H9 (cell line): Measurements from ENCODE around the gene LRIT1. TPM values are rescaled to one million over a fixed set of nuclear protein-coding genes. Genes with fewer than 3 reads are reported as not detected.

Experiments
- DNase-seq: peaks from one replicate; pipeline ENCODE4 v3.0.0-alpha.2; 2017
- H2AFZ ChIP-seq: one replicate; pipeline ENCODE4 v1.6.1; 2013; ENCODE audit warnings: mild to moderate bottlenecking, low read length, control low read depth, moderate library complexity
- H2AK5ac ChIP-seq: 2 replicates; pipeline ENCODE4 v1.6.1; 2013; ENCODE audit warnings: low read length, control low read depth, mixed read lengths; ENCODE audit not compliant: insufficient read length
- H2BK120ac ChIP-seq: one replicate; pipeline ENCODE4 v1.6.1; 2013; ENCODE audit warnings: low read depth, mild to moderate bottlenecking, low read length, control low read depth, inconsistent platforms; ENCODE audit not compliant: poor library complexity, severe bottlenecking
- H2BK12ac ChIP-seq: 2 replicates; pipeline ENCODE4 v1.6.1; 2013; ENCODE audit warnings: low read length, control low read depth, mixed read lengths, low read depth; ENCODE audit not compliant: insufficient read length
- H2BK15ac ChIP-seq: 2 replicates; pipeline ENCODE4 v1.6.1; 2013; ENCODE audit warnings: low read depth, low read length, control low read depth
- H2BK20ac ChIP-seq: one replicate; pipeline ENCODE4 v1.6.1; 2013; ENCODE audit warnings: low read depth, mild to moderate bottlenecking, low read length, control low read depth, inconsistent platforms; ENCODE audit not compliant: poor library complexity, severe bottlenecking
- H2BK5ac ChIP-seq: 2 replicates; pipeline ENCODE4 v1.6.1; 2013; ENCODE audit warnings: low read length, control low read depth, mixed read lengths; ENCODE audit not compliant: insufficient read length
- H3K14ac ChIP-seq: 2 replicates; pipeline ENCODE4 v1.6.1; 2013; ENCODE audit warnings: low read length, control low read depth; ENCODE audit not compliant: insufficient read depth
- H3K18ac ChIP-seq: 2 replicates; pipeline ENCODE4 v1.6.1; 2013; ENCODE audit warnings: low read depth, mild to moderate bottlenecking, mixed read lengths, low read length, control low read depth; ENCODE audit not compliant: insufficient read length
- H3K23ac ChIP-seq: 2 replicates; pipeline ENCODE4 v1.6.1; 2013; ENCODE audit warnings: low read length, control low read depth, mixed read lengths, low read depth; ENCODE audit not compliant: insufficient read length
- H3K23me2 ChIP-seq: 2 replicates; pipeline ENCODE4 v1.6.1; 2013; ENCODE audit warnings: low read depth, mild to moderate bottlenecking, mixed read lengths, low read length, control low read depth; ENCODE audit not compliant: insufficient read length, poor library complexity, severe bottlenecking
- H3K27ac ChIP-seq: 2 replicates; pipeline ENCODE4 v1.5.1; 2013; ENCODE audit warnings: low read length, control low read depth, mixed read lengths, low read depth; ENCODE audit not compliant: insufficient read length
- H3K27me3 ChIP-seq: 2 replicates; pipeline ENCODE4 v1.6.1; 2013; ENCODE audit warnings: low read length, control low read depth, inconsistent platforms; ENCODE audit not compliant: insufficient read depth
- H3K4ac ChIP-seq: 2 replicates; pipeline ENCODE4 v1.6.1; 2013; ENCODE audit warnings: low read depth, mild to moderate bottlenecking, control low read depth, inconsistent platforms, low read length, moderate library complexity
- H3K4me1 ChIP-seq: 2 replicates; pipeline ENCODE4 v1.6.1; 2013; ENCODE audit warnings: low read length, control low read depth, inconsistent platforms; ENCODE audit not compliant: insufficient read depth
- H3K4me2 ChIP-seq: 2 replicates; pipeline ENCODE4 v1.6.1; 2013; ENCODE audit warnings: low read length, control low read depth, mixed read lengths; ENCODE audit not compliant: insufficient read length, insufficient read depth
- H3K56ac ChIP-seq: 2 replicates; pipeline ENCODE4 v1.6.1; 2013; ENCODE audit warnings: low read depth, mild to moderate bottlenecking, mixed read lengths, low read length, control low read depth; ENCODE audit not compliant: insufficient read length
- H3K79me1 ChIP-seq: 2 replicates; pipeline ENCODE4 v1.6.1; 2013; ENCODE audit warnings: low read depth, mild to moderate bottlenecking, moderate library complexity, low read length, control low read depth, inconsistent platforms; ENCODE audit not compliant: insufficient read depth, poor library complexity, severe bottlenecking
- H3K79me2 ChIP-seq: 2 replicates; pipeline ENCODE4 v1.6.1; 2013; ENCODE audit warnings: low read length, control low read depth, inconsistent platforms; ENCODE audit not compliant: insufficient read depth
- H3K9ac ChIP-seq: 2 replicates; pipeline ENCODE4 v1.6.1; 2013; ENCODE audit warnings: low read length, control low read depth, mixed read lengths; ENCODE audit not compliant: insufficient read length; ENCODE audit errors: extremely low read depth
- H3K9me3 ChIP-seq: one replicate; pipeline ENCODE4 v1.6.1; 2013; ENCODE audit warnings: low read depth, low read length, inconsistent platforms; ENCODE audit not compliant: control insufficient read depth
- H3T11ph ChIP-seq: one replicate; pipeline ENCODE4 v1.6.1; 2013; ENCODE audit warnings: mild to moderate bottlenecking, low read length, control low read depth, inconsistent platforms
- H4K20me1 ChIP-seq: one replicate; pipeline ENCODE4 v1.6.1; 2013; ENCODE audit not compliant: control insufficient read depth, insufficient read length, insufficient read depth
- H4K5ac ChIP-seq: 2 replicates; pipeline ENCODE4 v1.6.1; 2013; ENCODE audit warnings: low read depth, mild to moderate bottlenecking, mixed read lengths, low read length, control low read depth; ENCODE audit not compliant: insufficient read length
- H4K8ac ChIP-seq: replicated peaks from 2 replicates; pipeline ENCODE4 v1.6.1; 2013; ENCODE audit warnings: low read length, control low read depth, mixed read lengths, low read depth; ENCODE audit not compliant: insufficient read length
- H4K91ac ChIP-seq: 2 replicates; pipeline ENCODE4 v1.6.1; 2013; ENCODE audit warnings: low read depth, mild to moderate bottlenecking, moderate library complexity, mixed read lengths, low read length, control low read depth; ENCODE audit not compliant: insufficient read length
- H3K27ac Mint-ChIP-seq, 3 experiments: 2 replicates in 2 of 3; 3 replicates in 1 of 3; pipeline ENCODE4 v1.8.0; 2020 to 2021; ENCODE audit warnings: mixed read lengths in 3 of 3, mild to moderate bottlenecking in 1 of 3, moderate library complexity in 1 of 3
- H3K27me3 Mint-ChIP-seq: 2 replicates; pipeline ENCODE4 v1.8.0; 2021; ENCODE audit warnings: low read depth, mild to moderate bottlenecking, moderate library complexity, mixed read lengths
- H3K36me3 Mint-ChIP-seq, 3 experiments: 2 replicates in 2 of 3; 3 replicates in 1 of 3; pipeline ENCODE4 v1.8.0; 2020 to 2021; ENCODE audit warnings: low read depth in 3 of 3, mixed read lengths in 3 of 3; ENCODE audit not compliant: insufficient read depth in 1 of 3
- H3K4me1 Mint-ChIP-seq, 2 experiments: 2 replicates each; pipeline ENCODE4 v1.8.0; 2020; ENCODE audit warnings: mixed read lengths in 2 of 2
- H3K4me3 Mint-ChIP-seq, 2 experiments: 2 replicates in 1 of 2; 3 replicates in 1 of 2; pipeline ENCODE4 v1.8.0; 2020 to 2021; ENCODE audit warnings: mild to moderate bottlenecking in 2 of 2, mixed read lengths in 2 of 2, moderate library complexity in 1 of 2
- H3K9me3 Mint-ChIP-seq, 2 experiments: 2 replicates in 1 of 2; 3 replicates in 1 of 2; pipeline ENCODE4 v1.8.0; 2020; ENCODE audit warnings: mild to moderate bottlenecking in 2 of 2, mixed read lengths in 2 of 2, moderate library complexity in 1 of 2
- WGBS: extraction: QIAGEN DNeasy Blood & Tissue Kit; methylation state at CpG from one replicate; pipeline ENCODE4 v1.1.7; 2013; ENCODE audit warnings: missing lambda C conversion rate, low lambda C conversion rate, mixed read lengths; ENCODE audit not compliant: insufficient read length; ENCODE audit errors: extremely low coverage; 5-methylcytosine and 5-hydroxymethylcytosine counted together
- total RNA-seq: library from RNA; stranded (reverse); gene quantifications from 2 replicates; pipeline ENCODE4 v1.2.1, GENCODE V29; 2021
- TF ChIP-seq, protein P1 (sequence below): fragments of 200-600 bp; sonication (generic); conservative IDR thresholded peaks from 3 replicates; pipeline ENCODE4 v1.8.0; 2021; ENCODE audit warnings: antibody characterized with exemption, mild to moderate bottlenecking

LRIT1 gene
- total RNA-seq, 1 experiment from 2014 or later = not detected

DNA sequence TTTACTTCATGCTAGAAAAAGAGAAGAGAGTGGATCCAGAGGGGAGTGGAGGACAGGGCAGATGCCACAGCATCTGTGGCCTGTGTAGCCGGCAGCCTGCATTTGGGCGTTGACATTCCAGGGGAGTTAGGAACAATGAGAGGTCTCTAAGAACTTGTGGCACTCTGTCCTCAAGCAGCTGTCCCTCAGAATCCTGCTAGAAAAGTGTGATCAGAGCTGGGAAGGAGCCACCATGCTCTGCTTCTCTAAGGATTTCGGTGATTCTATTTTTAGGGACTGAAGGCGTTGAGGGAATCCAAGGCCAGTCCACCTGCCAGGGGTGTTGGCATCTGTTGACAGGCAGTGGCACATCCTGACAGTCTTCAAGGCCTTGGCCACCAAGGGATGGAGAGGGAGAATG lies 23.6 kb downstream of the LRIT1 start:
- no peak overlapping the region for H3K4me2 ChIP-seq
- no peak overlapping the region for H3K56ac ChIP-seq
- H4K5ac ChIP-seq = no peak overlapping the region
- H3K23me2 ChIP-seq = no peaks in the 10 kb centered on the region
- no peak overlapping the region for H2AFZ ChIP-seq
- no peak overlapping the region for H3K9ac ChIP-seq
- H2BK20ac ChIP-seq = no peak overlapping the region
- no peaks in the 10 kb centered on the region for H3K79me1 ChIP-seq
- H2BK12ac ChIP-seq = no peak overlapping the region
- no peaks in the 10 kb centered on the region for H3K4me1 ChIP-seq
- H2BK15ac ChIP-seq = no peak overlapping the region
- Mint-ChIP-seq H3K36me3 (no peaks in the 10 kb centered on the region), H3K4me3 (no peak overlapping the region), H3K9me3 (no peaks in the 10 kb centered on the region), H3K27me3 (peaks cover 14% of the 10 kb centered on the region), H3K27ac (no peak overlapping the region), H3K4me1 (peaks cover 0 to 6% of the 10 kb centered on the region in 2 experiments; a peak in 3 of 4 replicates)
- H4K91ac ChIP-seq = no peak overlapping the region
- H3K14ac ChIP-seq = no peak overlapping the region
- no CpG with 5 or more reads among the region's 4 CpGs for WGBS
- H3K9me3 ChIP-seq = no peaks in the 10 kb centered on the region
- H3K4ac ChIP-seq = no peak overlapping the region
- no peaks in the 10 kb centered on the region for H3K79me2 ChIP-seq
- H3T11ph ChIP-seq = no peak overlapping the region
- H3K23ac ChIP-seq = no peak overlapping the region
- no peak overlapping the region for H3K27ac ChIP-seq
- H2BK120ac ChIP-seq = no peak overlapping the region
- DNase-seq = no peak
- no peaks in the 10 kb centered on the region for H3K27me3 ChIP-seq
- no peak overlapping the region for H2BK5ac ChIP-seq
- H4K20me1 ChIP-seq = no peaks in the 10 kb centered on the region
- no peak overlapping the region for H3K18ac ChIP-seq
- H2AK5ac ChIP-seq = no peak overlapping the region
- TF ChIP-seq, protein P1, sequence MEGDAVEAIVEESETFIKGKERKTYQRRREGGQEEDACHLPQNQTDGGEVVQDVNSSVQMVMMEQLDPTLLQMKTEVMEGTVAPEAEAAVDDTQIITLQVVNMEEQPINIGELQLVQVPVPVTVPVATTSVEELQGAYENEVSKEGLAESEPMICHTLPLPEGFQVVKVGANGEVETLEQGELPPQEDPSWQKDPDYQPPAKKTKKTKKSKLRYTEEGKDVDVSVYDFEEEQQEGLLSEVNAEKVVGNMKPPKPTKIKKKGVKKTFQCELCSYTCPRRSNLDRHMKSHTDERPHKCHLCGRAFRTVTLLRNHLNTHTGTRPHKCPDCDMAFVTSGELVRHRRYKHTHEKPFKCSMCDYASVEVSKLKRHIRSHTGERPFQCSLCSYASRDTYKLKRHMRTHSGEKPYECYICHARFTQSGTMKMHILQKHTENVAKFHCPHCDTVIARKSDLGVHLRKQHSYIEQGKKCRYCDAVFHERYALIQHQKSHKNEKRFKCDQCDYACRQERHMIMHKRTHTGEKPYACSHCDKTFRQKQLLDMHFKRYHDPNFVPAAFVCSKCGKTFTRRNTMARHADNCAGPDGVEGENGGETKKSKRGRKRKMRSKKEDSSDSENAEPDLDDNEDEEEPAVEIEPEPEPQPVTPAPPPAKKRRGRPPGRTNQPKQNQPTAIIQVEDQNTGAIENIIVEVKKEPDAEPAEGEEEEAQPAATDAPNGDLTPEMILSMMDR = no peak
- no peak overlapping the region for H4K8ac ChIP-seq
